Stomach (tissue), 9 donors: ENCODE data around the gene VWA7. TPM values are rescaled to one million over a fixed set of nuclear protein-coding genes. Genes with fewer than 3 reads are reported as not detected.

Source experiments
- DNase-seq, 2 donors: peaks; one replicate each; pipeline versions ENCODE4 v3.0.0 to v3.0.0-alpha.2; 2013 to 2019
- H3K27ac ChIP-seq, 5 donors: fragments of 200-600 bp in 4 of 5; sonication (generic) in 4 of 5; one replicate each; pipeline ENCODE4 v1.5.1; 2013 to 2019; ENCODE audit warnings: mild to moderate bottlenecking in 1 of 5, moderate library complexity in 1 of 5
- H3K27me3 ChIP-seq, 3 donors: fragments of 200-600 bp; sonication (generic); one replicate each; pipeline ENCODE4 v1.5.1; 2017 to 2019; ENCODE audit warnings: mixed run types in 1 of 3
- H3K36me3 ChIP-seq, 4 donors: fragments of 200-600 bp; sonication (generic); 1 replicate in 3 of 4; 2 replicates in 1 of 4; pipeline ENCODE4 v1.5.1; 2016 to 2019
- H3K4me1 ChIP-seq, 4 donors: fragments of 200-600 bp; sonication (generic); one replicate each; pipeline ENCODE4 v1.5.1; 2016 to 2019
- H3K4me3 ChIP-seq, 4 donors: fragments of 200-600 bp; sonication (generic) in 3 of 4; one replicate each; pipeline ENCODE4 v1.5.1; 2016 to 2019; ENCODE audit warnings: mild to moderate bottlenecking in 1 of 4
- H3K9me3 ChIP-seq, 4 donors: fragments of 200-600 bp; sonication (generic); one replicate each; pipeline ENCODE4 v1.5.1; 2016 to 2019
- CTCF ChIP-seq, 7 experiments: fragments of 450-650 bp in 4 of 7; fragments of 200-600 bp in 3 of 7; sonication (generic) in 3 of 7; IDR thresholded peaks; one replicate each; pipeline ENCODE4 v1.5.1; 2016 to 2019; ENCODE audit warnings: antibody characterized with exemption in 7 of 7, control low read depth in 2 of 7, mild to moderate bottlenecking in 1 of 7
- EP300 ChIP-seq: sonication (generic); formaldehyde crosslinking; IDR thresholded peaks from one replicate; pipeline ENCODE4 v1.6.1; 2017; ENCODE audit warnings: antibody characterized with exemption
- POLR2A ChIP-seq, 4 donors: fragments of 450-650 bp; IDR thresholded peaks; one replicate each; pipeline ENCODE4 v1.6.1; 2016; ENCODE audit warnings: antibody characterized with exemption in 4 of 4, control low read depth in 2 of 4, mild to moderate bottlenecking in 1 of 4, moderate library complexity in 1 of 4
- POLR2AphosphoS5 ChIP-seq, 3 donors: sonication (generic); formaldehyde crosslinking; IDR thresholded peaks; one replicate each; pipeline ENCODE4 v1.6.1; 2016; ENCODE audit warnings: antibody characterized with exemption in 3 of 3
- WGBS, 5 donors: extraction: QIAGEN DNeasy Blood & Tissue Kit in 3 of 5; methylation state at CpG; one replicate each; pipeline versions ENCODE4 v1.1.5 to v1.1.7; 2013 to 2018; 5-methylcytosine and 5-hydroxymethylcytosine counted together
- intact Hi-C: fragments of 100-400 bp; cut with DNase I; formaldehyde crosslinking; loops from one replicate; pipeline ENCODE4 v1.15.1; 2023; ENCODE audit warnings: low total_unique reads
- polyA plus RNA-seq, 3 donors: library from polyadenylated mRNA; stranded (reverse); fragments of 200-250 nt; gene quantifications; one replicate each; pipeline ENCODE4 v1.2.3, GENCODE V29; 2013
- total RNA-seq, 5 donors: library from RNA; depleted of rRNA; stranded (reverse); fragments of >200 nt; gene quantifications; one replicate each; pipeline versions ENCODE4 v1.1.0 to v1.2.3, GENCODE V29; 2014 to 2016
- donor health status: healthy with polysubstance abuse.
- donor health status: Bipolar disorder and iron deficiency.
- donor health status: healthy.

VWA7 gene
- total and polyA plus RNA-seq, 8 donors = 1.3 to 18.3 (median 4.2) TPM; not detected in 1

- no peaks in the 10 kb centered on the region for H3K9me3 ChIP-seq
- no peak overlapping the region for H3K4me3 ChIP-seq
- peaks cover 10 to 34% (median 28%) of the 10 kb centered on the region in 4 donors for H3K36me3 ChIP-seq
- no peak for DNase-seq
- no peak for TF ChIP-seq CTCF (IDR thresholded peaks at IDR 0.05)
- no peak for TF ChIP-seq POLR2AphosphoS5 (IDR thresholded peaks at IDR 0.05)
- no peak for TF ChIP-seq EP300
- TF ChIP-seq POLR2A (IDR thresholded peaks at IDR 0.05) = no peak
- 89 to 90% (median 89%) methylated on average over 21 to 25 of the region's 25 CpGs for WGBS, 5 donors
- peaks cover 13 to 34% (median 18%) of the 10 kb centered on the region in 4 donors for H3K4me1 ChIP-seq
- no peaks in the 10 kb centered on the region for H3K27me3 ChIP-seq
- H3K27ac ChIP-seq = no peak overlapping the region
- intact Hi-C loops = no loop called here
These were observed 53.0 kb downstream of the VWA7 start for GRCh38 chr6:31723980-31724691.

GRCh38 chr6:31723245-31723979, 53.7 kb downstream of the VWA7 start, which contains the start of gene MPIG6B:
TSS of gene MPIG6B (plus strand) at chr6:31723373. CDS start at chr6:31723384, 11 bp downstream.
- H3K36me3 ChIP-seq = peaks cover 10 to 32% (median 27%) of the 10 kb centered on the region in 4 donors
- DNase-seq = no peak
- H3K27me3 ChIP-seq = no peaks in the 10 kb centered on the region
- TF ChIP-seq POLR2A (IDR thresholded peaks at IDR 0.05) = no peak
- no peak for TF ChIP-seq POLR2AphosphoS5 (IDR thresholded peaks at IDR 0.05)
- TF ChIP-seq CTCF (IDR thresholded peaks at IDR 0.05) = no peak
- no peaks in the 10 kb centered on the region for H3K9me3 ChIP-seq
- no peak within 1 kb of the TSS for H3K27ac ChIP-seq
- 76 to 83% (median 78%) methylated on average over 32 to 46 of the region's 46 CpGs for WGBS, 5 donors
- H3K4me1 ChIP-seq = peaks cover 5 to 34% (median 12%) of the 10 kb centered on the region in 4 donors
- intact Hi-C loops = no loop called here
- no peak within 1 kb of the TSS for H3K4me3 ChIP-seq

- Histone ChIP-seq H3K27me3 (no peaks in the 10 kb centered on the region), H3K9me3 (no peaks in the 10 kb centered on the region), H3K36me3 (peaks cover 7 to 20% (median 18%) of the 10 kb centered on the region in 4 donors), H3K27ac (no peak overlapping the region), H3K4me1 (peaks cover 0 to 29% (median 13%) of the 10 kb centered on the region in 4 donors), H3K4me3 (no peak overlapping the region)
- WGBS, 5 donors = 82 to 92% (median 88%) methylated on average over 3 of the region's 3 CpGs
- no peak for DNase-seq
- no peak for TF ChIP-seq POLR2A (IDR thresholded peaks at IDR 0.05)
- no peak for TF ChIP-seq EP300
- no peak for TF ChIP-seq POLR2AphosphoS5 (IDR thresholded peaks at IDR 0.05)
- TF ChIP-seq CTCF (IDR thresholded peaks at IDR 0.05) = no peak
- intact Hi-C loops = no loop called here
These were observed 55.0 kb downstream of the VWA7 start for GRCh38 chr6:31722173-31722572.

GRCh38 chr6:31721351-31722020, 55.6 kb downstream of the VWA7 start, which contains the start of gene LY6G6C:
TSS of gene LY6G6C (minus strand) at chr6:31721746. CDS start at chr6:31721679, 67 bp downstream.
- intact Hi-C loops = no loop called here
- no peaks in the 10 kb centered on the region for H3K27me3 ChIP-seq
- peaks cover 0 to 22% (median 12%) of the 10 kb centered on the region in 4 donors for H3K4me1 ChIP-seq
- 80 to 96% (median 89%) methylated on average over 4 of the region's 4 CpGs for WGBS, 5 donors
- no peak within 1 kb of the TSS for H3K27ac ChIP-seq
- DNase-seq = no peak
- TF ChIP-seq CTCF (IDR thresholded peaks at IDR 0.05) (no peak), EP300 (no peak), POLR2A (IDR thresholded peaks at IDR 0.05) (no peak), POLR2AphosphoS5 (IDR thresholded peaks at IDR 0.05) (no peak)
- no peaks in the 10 kb centered on the region for H3K9me3 ChIP-seq
- no peak within 1 kb of the TSS for H3K4me3 ChIP-seq
- H3K36me3 ChIP-seq = peaks cover under 1 to 13% (median 11%) of the 10 kb centered on the region in 4 donors
